Measurements from ENCODE around the gene SMIM20.

- TF ChIP-seq CTCF (IDR thresholded peaks at IDR 0.05; ENCODE audit: insufficient read depth, low read length, poor library complexity, severe bottlenecking) (no peak), EZH2phosphoT487 (conservative IDR thresholded peaks at IDR 0.05; ENCODE audit: low read length) (no peak)
These were observed 34.0 kb downstream of the SMIM20 start for GRCh38 chr4:25948051-25948450.

Measured in SU-DHL-6 (cell line).